Heart left ventricle (tissue), 16 donors: ENCODE data around the gene P2RY12. TPM values are rescaled to one million over a fixed set of nuclear protein-coding genes. Genes with fewer than 3 reads are reported as not detected.
A peak's percentile ranks its signal among the peaks of the same experiment; 100 is the strongest.

Source experiments
- ATAC-seq, 4 donors: fragments of 200-7000 bp; cut with Tn5 transposase; one replicate each; pipeline ENCODE4 v1.9.1; 2020 to 2022; ENCODE audit warnings: moderate library complexity in 4 of 4, mild to moderate bottlenecking in 3 of 4, moderate number of reproducible peaks in 1 of 4
- DNase-seq, 5 donors: peaks; one replicate each; pipeline ENCODE4 v3.0.0-alpha.2; 2020
- H3K27ac ChIP-seq, 12 donors: fragments of 200-600 bp; sonication (generic) in 4 of 12; one replicate each; pipeline versions ENCODE4 v1.5.0 to v1.8.0; 2016 to 2022; ENCODE audit warnings: mild to moderate bottlenecking in 2 of 12
- H3K27me3 ChIP-seq, 9 donors: fragments of 200-600 bp; sonication (generic) in 2 of 9; one replicate each; pipeline versions ENCODE4 v1.5.1 to v1.8.0; 2016 to 2022; ENCODE audit warnings: mild to moderate bottlenecking in 3 of 9
- H3K36me3 ChIP-seq, 9 donors: fragments of 200-600 bp; sonication (generic) in 2 of 9; one replicate each; pipeline versions ENCODE4 v1.5.0 to v1.8.0; 2018 to 2022; ENCODE audit warnings: mild to moderate bottlenecking in 2 of 9
- H3K4me1 ChIP-seq, 12 donors: fragments of 200-600 bp; sonication (generic) in 4 of 12; one replicate each; pipeline versions ENCODE4 v1.5.0 to v1.8.0; 2016 to 2022; ENCODE audit warnings: mild to moderate bottlenecking in 3 of 12
- H3K4me3 ChIP-seq, 12 donors: fragments of 200-600 bp; sonication (generic) in 4 of 12; one replicate each; pipeline versions ENCODE4 v1.5.0 to v1.8.0; 2017 to 2022; ENCODE audit warnings: mild to moderate bottlenecking in 9 of 12, moderate library complexity in 4 of 12
- H3K9me3 ChIP-seq, 12 donors: fragments of 200-600 bp; sonication (generic) in 4 of 12; one replicate each; pipeline versions ENCODE4 v1.5.0 to v1.8.0; 2016 to 2022; ENCODE audit warnings: mild to moderate bottlenecking in 1 of 12
- CTCF ChIP-seq, 12 donors: fragments of 200-600 bp; sonication (generic) in 4 of 12; IDR thresholded peaks; one replicate each; pipeline versions ENCODE4 v1.5.0 to v1.8.0; 2018 to 2022; ENCODE audit warnings: antibody characterized with exemption in 12 of 12, mild to moderate bottlenecking in 5 of 12
- POLR2A ChIP-seq, 2 donors: fragments of 450-650 bp; IDR thresholded peaks; one replicate each; pipeline ENCODE4 v1.6.1; 2017; ENCODE audit warnings: antibody characterized with exemption in 2 of 2, mild to moderate bottlenecking in 2 of 2, moderate library complexity in 2 of 2
- WGBS, 4 donors: extraction: QIAGEN DNeasy Blood & Tissue Kit in 2 of 4; methylation state at CpG; one replicate each; pipeline versions ENCODE4 v1.1.5 to v1.1.7; 2013 to 2018; 5-methylcytosine and 5-hydroxymethylcytosine counted together
- intact Hi-C, 10 donors: fragments of 100-400 bp; cut with DNase I; formaldehyde crosslinking; loops; one replicate each; pipeline versions ENCODE4 v1.11.1 to v1.14.2; 2022
- polyA plus RNA-seq, 2 donors: library from polyadenylated mRNA; stranded (reverse); fragments of 200-250 nt; gene quantifications; one replicate each; pipeline ENCODE4 v1.2.3, GENCODE V29; 2013
- total RNA-seq, 9 donors: library from RNA; depleted of rRNA in 2 of 9; stranded (reverse); fragments of >200 nt in 2 of 9; fragmentation: NEBNext Ultra II Directional in 3 of 9; extraction: Animal tissue kit (Norgen Biotek cat#: 25700) in 3 of 9; gene quantifications; one replicate each; pipeline versions ENCODE4 v1.1.0 to v1.2.4, GENCODE V29; 2016 to 2023
- donor health status: ischemic (EF 13 %, LVEDD 7.1; RV severe dilation, severe dysfunction).
- donor health status: healthy with polysubstance abuse.
- donor health status: DM: no; HTN: yes; CAD: no.
- donor health status: DM: no; HTN: no; CAD: no.
- donor health status: ischemic (EF 25% LVEDD 6.9; RV normal size, moderate dysfunction).
- donor health status: ischemic (EF 25% LVEDD 5.7; RV mildly dilated, moderate dysfunction).
- donor health status: healthy.
- donor health status: DM: yes; HTN: yes; CAD: no.
- donor health status: ischemic (EF 35%, LVEDD 5.7; RV mildly dilated, moderate dysfunction).
- donor health status: nonischemic (EF 11% LVEDD 7.7; RV severe dilation, severe dysfunction).
- donor health status: DM: yes; HTN: yes; CAD: no.
- donor health status: PGD.
- donor health status: ischemic (EF 29% LVEDD 5.4; RV normal size, mild dysfunction).
- donor health status: nonischemic (EF 23%, LVEDD 6.1; RV moderate dilation, normal function).

Gene P2RY12
- total and polyA plus RNA-seq, 11 donors: 0.26 to 3.4 (median 0.56) TPM

- intact Hi-C loops: no loop called here
- 86 to 87% (median 87%) methylated on average over 4 of the region's 4 CpGs for WGBS, 4 donors
- Histone ChIP-seq H3K36me3 (no peaks in the 10 kb centered on the region), H3K4me3 (peak overlapping the region in 1 of 12 donors; percentile 15), H3K4me1 (peaks cover 0 to 44% (median 0%) of the 10 kb centered on the region in 12 donors), H3K27ac (peak overlapping the region in 1 of 12 donors; percentile 87), H3K9me3 (no peaks in the 10 kb centered on the region), H3K27me3 (no peaks in the 10 kb centered on the region)
- DNase-seq (no peak), ATAC-seq (no peak)
- TF ChIP-seq POLR2A (IDR thresholded peaks at IDR 0.05) (no peak), CTCF (IDR thresholded peaks at IDR 0.05) (no peak)
Observed at GRCh38 chr3:151351648-151352047, 32.9 kb downstream of the P2RY12 start.

GRCh38 chr3:151351219-151351618 lies 33.3 kb downstream of the P2RY12 start:
- Histone ChIP-seq H3K36me3 (no peaks in the 10 kb centered on the region), H3K27me3 (no peaks in the 10 kb centered on the region), H3K4me1 (peaks cover 0 to 42% (median 0%) of the 10 kb centered on the region in 12 donors), H3K27ac (peak overlapping the region in 1 of 12 donors; percentile 87), H3K9me3 (no peaks in the 10 kb centered on the region), H3K4me3 (no peak overlapping the region)
- WGBS, 4 donors: 91 to 98% (median 95%) methylated on average over 1 of the region's 1 CpG
- ATAC-seq: no peak
- no peak for DNase-seq
- TF ChIP-seq CTCF (IDR thresholded peaks at IDR 0.05): no peak
- no peak for TF ChIP-seq POLR2A (IDR thresholded peaks at IDR 0.05)
- intact Hi-C loops: no loop called here

- no peak for TF ChIP-seq CTCF (IDR thresholded peaks at IDR 0.05)
- TF ChIP-seq POLR2A (IDR thresholded peaks at IDR 0.05): no peak
- Histone ChIP-seq H3K27ac (peak overlapping the region in 1 of 12 donors; percentile 87), H3K9me3 (no peaks in the 10 kb centered on the region), H3K36me3 (no peaks in the 10 kb centered on the region), H3K4me3 (no peak overlapping the region), H3K27me3 (no peaks in the 10 kb centered on the region), H3K4me1 (peaks cover 0 to 46% (median 0%) of the 10 kb centered on the region in 12 donors)
- no peak for DNase-seq
- no peak for ATAC-seq
- intact Hi-C loops: no loop called here
- WGBS, 4 donors: 78 to 91% (median 87%) methylated on average over 1 of the region's 1 CpG
Observed at GRCh38 chr3:151350656-151351055, 33.9 kb downstream of the P2RY12 start.

GRCh38 chr3:151347432-151347831 lies 37.1 kb downstream of the P2RY12 start:
- H3K4me3 ChIP-seq: no peak overlapping the region
- no peak for TF ChIP-seq POLR2A (IDR thresholded peaks at IDR 0.05)
- TF ChIP-seq CTCF (IDR thresholded peaks at IDR 0.05): no peak
- intact Hi-C loops: no loop called here
- H3K27ac ChIP-seq: peak overlapping the region in 1 of 12 donors; percentile 87
- peak in 3 of 4 donors; percentile 61 to 75 (median 74) for ATAC-seq
- H3K4me1 ChIP-seq: peaks cover 0 to 53% (median 0%) of the 10 kb centered on the region in 12 donors
- peak in 4 of 5 donors; percentile 22 to 32 (median 28) for DNase-seq
- no peaks in the 10 kb centered on the region for H3K27me3 ChIP-seq
- WGBS, 4 donors: 63 to 71% (median 64%) methylated on average over 6 of the region's 6 CpGs
- no peaks in the 10 kb centered on the region for H3K36me3 ChIP-seq
- H3K9me3 ChIP-seq: no peaks in the 10 kb centered on the region
